ENCODE data around the gene DUSP21.
"Not testable (repeated sequence)": the region's sequence is repeated elsewhere in the genome, so short reads cannot be mapped to it uniquely, and the experiment has no call there.

Gene DUSP21

GRCh38 chrX:44843753-44844152 is at the start of gene DUSP21:
Gene DUSP21 (plus strand): TSS chrX:44844021. CDS start chrX:44844133, 112 bp downstream.
- no peak for DNase-seq (ENCODE audit: low read depth)
- no peak within 1 kb of the TSS for H3K4me3 ChIP-seq (ENCODE audit: control insufficient read depth, low read depth, low read length)
- TF ChIP-seq, protein P1, sequence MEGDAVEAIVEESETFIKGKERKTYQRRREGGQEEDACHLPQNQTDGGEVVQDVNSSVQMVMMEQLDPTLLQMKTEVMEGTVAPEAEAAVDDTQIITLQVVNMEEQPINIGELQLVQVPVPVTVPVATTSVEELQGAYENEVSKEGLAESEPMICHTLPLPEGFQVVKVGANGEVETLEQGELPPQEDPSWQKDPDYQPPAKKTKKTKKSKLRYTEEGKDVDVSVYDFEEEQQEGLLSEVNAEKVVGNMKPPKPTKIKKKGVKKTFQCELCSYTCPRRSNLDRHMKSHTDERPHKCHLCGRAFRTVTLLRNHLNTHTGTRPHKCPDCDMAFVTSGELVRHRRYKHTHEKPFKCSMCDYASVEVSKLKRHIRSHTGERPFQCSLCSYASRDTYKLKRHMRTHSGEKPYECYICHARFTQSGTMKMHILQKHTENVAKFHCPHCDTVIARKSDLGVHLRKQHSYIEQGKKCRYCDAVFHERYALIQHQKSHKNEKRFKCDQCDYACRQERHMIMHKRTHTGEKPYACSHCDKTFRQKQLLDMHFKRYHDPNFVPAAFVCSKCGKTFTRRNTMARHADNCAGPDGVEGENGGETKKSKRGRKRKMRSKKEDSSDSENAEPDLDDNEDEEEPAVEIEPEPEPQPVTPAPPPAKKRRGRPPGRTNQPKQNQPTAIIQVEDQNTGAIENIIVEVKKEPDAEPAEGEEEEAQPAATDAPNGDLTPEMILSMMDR (IDR thresholded peaks at IDR 0.05; ENCODE audit: control insufficient read depth, insufficient read depth, low read depth, low read length, missing control alignments), result no peak

- H3K4me3 ChIP-seq (ENCODE audit: control insufficient read depth, low read depth, low read length), result no peak overlapping the region
- TF ChIP-seq, protein P1 (IDR thresholded peaks at IDR 0.05; ENCODE audit: control insufficient read depth, insufficient read depth, low read depth, low read length, missing control alignments), result no peak
- no peak for DNase-seq (ENCODE audit: low read depth)
Measured at GRCh38 chrX:44795945-44796450, 47.8 kb upstream of the DUSP21 start.

- TF ChIP-seq, protein P1 (IDR thresholded peaks at IDR 0.05; ENCODE audit: control insufficient read depth, insufficient read depth, low read depth, low read length, missing control alignments), result no peak
- no peak for DNase-seq (ENCODE audit: low read depth)
- no peak overlapping the region for H3K4me3 ChIP-seq (ENCODE audit: control insufficient read depth, low read depth, low read length)
Measured at GRCh38 chrX:44802613-44803012, 41.2 kb upstream of the DUSP21 start.

- no peak overlapping the region for H3K4me3 ChIP-seq (ENCODE audit: control insufficient read depth, low read depth, low read length)
- DNase-seq (ENCODE audit: low read depth), result no peak
- TF ChIP-seq, protein P1 (IDR thresholded peaks at IDR 0.05; ENCODE audit: control insufficient read depth, insufficient read depth, low read depth, low read length, missing control alignments), result no peak
Measured at GRCh38 chrX:44815681-44816080, 28.1 kb upstream of the DUSP21 start.

GRCh38 chrX:44816367-44816766 is 27.5 kb upstream of the DUSP21 start:
- TF ChIP-seq, protein P1 (IDR thresholded peaks at IDR 0.05; ENCODE audit: control insufficient read depth, insufficient read depth, low read depth, low read length, missing control alignments), result no peak
- DNase-seq (ENCODE audit: low read depth), result no peak
- no peak overlapping the region for H3K4me3 ChIP-seq (ENCODE audit: control insufficient read depth, low read depth, low read length)

DNA sequence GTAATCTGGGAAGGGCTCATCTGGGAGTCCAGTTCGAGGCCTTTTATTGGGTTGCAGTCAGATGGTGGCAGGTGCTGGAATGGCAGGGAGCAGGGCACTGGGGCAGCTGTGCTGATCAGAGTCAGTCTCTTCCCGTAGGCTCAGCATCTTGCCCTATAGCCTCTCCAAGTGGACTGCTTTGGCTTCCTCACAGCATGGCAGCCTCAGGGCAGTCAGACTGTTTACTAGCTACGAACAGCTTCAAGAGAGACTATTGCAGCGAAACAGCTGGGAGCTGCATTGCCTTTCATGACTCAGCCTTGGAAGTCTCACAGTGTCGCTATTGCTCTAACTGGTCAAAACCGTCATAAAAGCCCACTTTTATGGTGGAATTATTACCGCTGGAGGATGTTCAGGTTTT is 26.8 kb upstream of the DUSP21 start:
- DNase-seq (ENCODE audit: low read depth), result no peak
- TF ChIP-seq, protein P1 (IDR thresholded peaks at IDR 0.05; ENCODE audit: control insufficient read depth, insufficient read depth, low read depth, low read length, missing control alignments), result no peak
- H3K4me3 ChIP-seq (ENCODE audit: control insufficient read depth, low read depth, low read length), result no peak overlapping the region

- no peak for DNase-seq (ENCODE audit: low read depth)
- TF ChIP-seq, protein P1 (IDR thresholded peaks at IDR 0.05; ENCODE audit: control insufficient read depth, insufficient read depth, low read depth, low read length, missing control alignments), result no peak
- H3K4me3 ChIP-seq (ENCODE audit: control insufficient read depth, low read depth, low read length), result no peak overlapping the region
Measured at GRCh38 chrX:44822601-44823000, 21.2 kb upstream of the DUSP21 start.

DNA sequence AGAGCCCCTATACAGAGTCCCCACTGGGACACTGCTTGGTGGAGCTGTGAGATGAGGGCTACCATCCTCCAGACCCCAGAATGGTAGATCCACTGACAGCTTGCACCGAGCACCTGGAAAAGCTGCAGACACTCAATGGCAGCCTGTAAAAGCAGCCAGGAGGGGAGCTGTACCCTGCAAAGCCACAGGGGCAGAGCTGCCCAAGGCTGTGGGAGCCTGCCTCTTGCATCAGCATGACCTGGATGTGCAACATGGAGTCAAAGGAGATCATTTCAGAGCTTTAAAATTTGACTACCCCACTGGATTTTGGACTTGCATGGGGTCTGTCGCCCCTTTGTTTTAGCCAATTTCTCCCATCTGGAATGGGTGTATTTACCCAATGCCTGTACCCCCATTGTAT is 20.6 kb upstream of the DUSP21 start:
- not testable (repeated sequence) for H3K4me3 ChIP-seq (ENCODE audit: control insufficient read depth, low read depth, low read length); DNase-seq (ENCODE audit: low read depth)
